Measurements from ENCODE around the gene HAO1. TPM values are rescaled to one million over a fixed set of nuclear protein-coding genes. Genes with fewer than 3 reads are reported as not detected.
A peak's percentile ranks its signal among the peaks of the same experiment; 100 is the strongest.

The HAO1 gene
- total and polyA plus RNA-seq, 2 of the 4 experiments (the other 2 are of a cell fraction) = not detected

GRCh38 chr20:7856756-7857155, 83.5 kb downstream of the HAO1 start:
- CTCF ChIA-PET = no interaction called here
- Histone ChIP-seq H3K27me3 (ENCODE audit: control insufficient read depth, insufficient read depth, low read length) (no peaks in the 10 kb centered on the region; the same call in 1 of the 2 replicates), H4K5ac (ENCODE audit: low read depth, low read length) (no peak overlapping the region), H2AFZ (replicated peaks; ENCODE audit: low read length, poor library complexity) (no peak overlapping the region), H3K4me1 (ENCODE audit: control insufficient read depth, insufficient read depth, low read length) (no peaks in the 10 kb centered on the region; the same call in 1 of the 2 replicates), H3K4ac (ENCODE audit: low read depth, low read length) (no peak overlapping the region), H2AK5ac (ENCODE audit: low read depth, low read length) (no peak overlapping the region), H3K9me1 (ENCODE audit: insufficient read depth, low read length) (no peaks in the 10 kb centered on the region), H4K8ac (ENCODE audit: low read depth in 2 of 2, low read length in 2 of 2) (no peak overlapping the region), H3K14ac (replicated peaks; ENCODE audit: low read depth, low read length) (no peak overlapping the region), H3K79me1 (ENCODE audit: low read depth in 1 of 2, low read length in 2 of 2) (no peaks in the 10 kb centered on the region), H2BK20ac (ENCODE audit: low read depth, low read length) (no peak overlapping the region), H2BK5ac (ENCODE audit: low read depth, low read length, poor library complexity, severe bottlenecking) (no peak overlapping the region), H4K20me1 (ENCODE audit: insufficient read depth, low read length) (no peaks in the 10 kb centered on the region), H3K4me2 (ENCODE audit: low read depth, low read length) (no peak overlapping the region), H2BK15ac (ENCODE audit: low read depth, low read length) (no peak overlapping the region), H3K56ac (ENCODE audit: extremely low read depth, insufficient read depth, low read length) (no peak overlapping the region), H4K91ac (ENCODE audit: insufficient read depth, low read depth, low read length) (no peak overlapping the region), H2BK120ac (ENCODE audit: low read depth, low read length) (no peak overlapping the region), H3K9ac (ENCODE audit: low read depth, low read length) (no peak overlapping the region), H3K36me3 (ENCODE audit: control insufficient read depth, insufficient read depth, low read length) (no peaks in the 10 kb centered on the region), H2AK9ac (replicated peaks; ENCODE audit: low read depth, low read length, poor library complexity) (no peak overlapping the region), H3K27ac (ENCODE audit: insufficient read depth, low read length) (no peak overlapping the region), H3K23ac (ENCODE audit: low read depth, low read length) (no peak overlapping the region), H3K18ac (ENCODE audit: low read depth, low read length) (no peak overlapping the region), H3K9me3 (ENCODE audit: control insufficient read depth, insufficient read depth, low read length) (no peaks in the 10 kb centered on the region), H3K4me3 (ENCODE audit: insufficient read depth, low read depth, low read length) (no peak overlapping the region)
- DNase-seq = peak; percentile 69
- WGBS, 2 experiments (ENCODE audit: extremely low coverage in 2 of 2, insufficient read length in 1 of 2) = no CpG with 5 or more reads among the region's 2 CpGs
- ATAC-seq (ENCODE audit: low read depth) = no peak; the same call in 1 of the 2 replicates
- dilution Hi-C loops (cut with HindIII; ENCODE audit: low sequenced_read_pairs, unreplicated experiment) (no loop called here), in situ Hi-C loops (cut with MboI; ENCODE audit: low sequenced_read_pairs) (loop anchor here (10.0 kb wide), 1 partner anchor 1022 kb away; no protein-coding TSS in a partner anchor), intact Hi-C loops (cut with micrococcal nuclease) (loop anchor here (5.0 kb wide), 2 partner anchors 1219 to 1714 kb away; no protein-coding TSS in a partner anchor)
- POLR2A ChIA-PET (ENCODE audit: unreplicated experiment) = no interaction called here
- BruUV-seq (replicated peaks) = no TSS peak
- TF ChIP-seq CEBPB (IDR thresholded peaks at IDR 0.05; ENCODE audit: low read depth, low read length) (peak; percentile 52; the same call in 1 of the 2 replicates), MAZ (IDR thresholded peaks at IDR 0.05; ENCODE audit: borderline replicate concordance, low read depth, low read length) (no peak), ELK1 (IDR thresholded peaks at IDR 0.05; ENCODE audit: borderline replicate concordance, low read depth, low read length) (no peak), USF2 (IDR thresholded peaks at IDR 0.05; ENCODE audit: low read depth, low read length) (no peak), CHD1 (IDR thresholded peaks at IDR 0.05; ENCODE audit: low read depth, low read length) (no peak)

All from IMR-90 (cell line).